ENCODE results near the gene BRME1. TPM values are rescaled to one million over a fixed set of nuclear protein-coding genes. Genes with fewer than 3 reads are reported as not detected.

The BRME1 gene
- total RNA-seq, 1 experiment from 2014 or later: 17.4 TPM

DNA sequence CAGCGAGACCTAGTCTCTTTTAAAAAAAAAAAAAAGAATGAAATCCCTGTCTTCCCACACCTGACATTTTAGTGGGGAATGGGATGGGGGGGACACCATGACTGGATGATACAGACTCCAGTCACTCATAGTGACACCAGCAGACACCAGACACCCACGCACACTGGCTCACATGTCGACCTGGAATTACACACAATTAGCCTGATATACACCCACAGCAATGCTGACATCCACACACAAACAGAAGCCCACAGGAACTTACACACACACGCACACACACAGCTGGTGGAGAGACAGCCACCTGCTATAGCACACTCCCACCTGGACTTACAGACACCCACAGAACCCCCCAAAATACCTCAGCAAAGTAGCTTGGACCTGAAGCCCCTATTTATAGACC lies 37.3 kb downstream of the BRME1 start:
- no peak for DNase-seq
- Mint-ChIP-seq H3K4me1 (ENCODE audit: low read depth, unreplicated experiment) (peaks cover 7% of the 10 kb centered on the region), H3K36me3 (ENCODE audit: insufficient read depth, unreplicated experiment) (no peaks in the 10 kb centered on the region), H3K4me3 (ENCODE audit: unreplicated experiment) (no peak overlapping the region), H3K9me3 (ENCODE audit: unreplicated experiment) (no peaks in the 10 kb centered on the region), H3K27ac (ENCODE audit: unreplicated experiment) (no peak overlapping the region), H3K27me3 (ENCODE audit: insufficient read depth, unreplicated experiment) (peaks cover 6% of the 10 kb centered on the region)
- Histone ChIP-seq H3K4me3 (ENCODE audit: low read depth, low read length) (no peak overlapping the region), H3K27me3 (replicated peaks; ENCODE audit: control insufficient read depth, insufficient read depth, low read length) (no peaks in the 10 kb centered on the region), H3K4me1 (0 out of 2 replicates have a peak, but pooled peaks cover 7% of the 10 kb centered on the region), H3K36me3 (ENCODE audit: control insufficient read depth, insufficient read depth, low read length) (no peaks in the 10 kb centered on the region), H3K9me3 (no peaks in the 10 kb centered on the region)
- ChIA-PET CTCF (interaction anchor here (0.6 kb wide), 1 partner anchor 14 kb away, joined by 4 read pairs; no protein-coding TSS in a partner anchor), POLR2A (no interaction called here)
- intact Hi-C loops (cut with micrococcal nuclease; ENCODE audit: unreplicated experiment): no loop called here
- TF ChIP-seq, protein P1, sequence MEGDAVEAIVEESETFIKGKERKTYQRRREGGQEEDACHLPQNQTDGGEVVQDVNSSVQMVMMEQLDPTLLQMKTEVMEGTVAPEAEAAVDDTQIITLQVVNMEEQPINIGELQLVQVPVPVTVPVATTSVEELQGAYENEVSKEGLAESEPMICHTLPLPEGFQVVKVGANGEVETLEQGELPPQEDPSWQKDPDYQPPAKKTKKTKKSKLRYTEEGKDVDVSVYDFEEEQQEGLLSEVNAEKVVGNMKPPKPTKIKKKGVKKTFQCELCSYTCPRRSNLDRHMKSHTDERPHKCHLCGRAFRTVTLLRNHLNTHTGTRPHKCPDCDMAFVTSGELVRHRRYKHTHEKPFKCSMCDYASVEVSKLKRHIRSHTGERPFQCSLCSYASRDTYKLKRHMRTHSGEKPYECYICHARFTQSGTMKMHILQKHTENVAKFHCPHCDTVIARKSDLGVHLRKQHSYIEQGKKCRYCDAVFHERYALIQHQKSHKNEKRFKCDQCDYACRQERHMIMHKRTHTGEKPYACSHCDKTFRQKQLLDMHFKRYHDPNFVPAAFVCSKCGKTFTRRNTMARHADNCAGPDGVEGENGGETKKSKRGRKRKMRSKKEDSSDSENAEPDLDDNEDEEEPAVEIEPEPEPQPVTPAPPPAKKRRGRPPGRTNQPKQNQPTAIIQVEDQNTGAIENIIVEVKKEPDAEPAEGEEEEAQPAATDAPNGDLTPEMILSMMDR (IDR thresholded peaks at IDR 0.05; ENCODE audit: insufficient read depth in 1 of 2, low read depth in 1 of 2, low read length in 1 of 2, severe bottlenecking in 1 of 2, unreplicated experiment in 1 of 2): no peak
- BruUV-seq (replicated peaks): no TSS peak

DNA sequence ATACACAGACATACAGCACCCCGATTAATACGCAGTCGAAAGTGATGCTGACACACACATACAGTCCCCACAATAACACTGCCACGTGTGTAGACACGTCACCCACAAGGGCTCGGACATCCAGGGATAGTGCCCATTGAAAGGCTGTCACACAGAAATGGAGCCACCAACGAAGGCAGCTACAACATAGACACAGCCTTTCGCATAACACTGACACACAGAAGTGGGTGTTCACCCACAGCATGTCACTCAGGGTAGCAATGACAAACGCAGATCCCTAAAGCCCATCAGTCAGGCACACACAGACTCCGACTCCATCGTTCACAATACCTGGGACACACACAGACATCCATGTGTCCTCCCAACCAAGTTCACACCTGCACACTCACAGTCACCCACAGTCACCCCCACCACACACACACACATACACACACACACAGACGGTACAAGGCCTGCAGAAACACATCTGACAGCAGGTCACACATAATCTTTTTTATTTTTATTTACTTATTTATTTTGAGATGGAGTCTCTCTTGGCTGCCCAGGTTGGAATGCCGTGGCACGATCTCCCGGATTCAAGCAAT lies 39.4 kb downstream of the BRME1 start:
- no peak for DNase-seq
- peaks cover 6% of the 10 kb centered on the region for H3K27me3 Mint-ChIP-seq (ENCODE audit: insufficient read depth, unreplicated experiment)
- no peaks in the 10 kb centered on the region for H3K9me3 ChIP-seq
- BruUV-seq (replicated peaks): no TSS peak
- intact Hi-C loops (cut with micrococcal nuclease; ENCODE audit: unreplicated experiment): no loop called here
- TF ChIP-seq, protein P1 (IDR thresholded peaks at IDR 0.05; ENCODE audit: insufficient read depth in 1 of 2, low read depth in 1 of 2, low read length in 1 of 2, severe bottlenecking in 1 of 2, unreplicated experiment in 1 of 2): no peak
- CTCF ChIA-PET: interaction anchor here (0.7 kb wide), 1 partner anchor 82 kb away, joined by 3 read pairs; no protein-coding TSS in a partner anchor
- H3K36me3 Mint-ChIP-seq (ENCODE audit: insufficient read depth, unreplicated experiment): peaks cover 7% of the 10 kb centered on the region
- H3K36me3 ChIP-seq (ENCODE audit: control insufficient read depth, insufficient read depth, low read length): no peaks in the 10 kb centered on the region
- H3K27me3 ChIP-seq (replicated peaks; ENCODE audit: control insufficient read depth, insufficient read depth, low read length): no peaks in the 10 kb centered on the region
- no peak overlapping the region for H3K27ac Mint-ChIP-seq (ENCODE audit: unreplicated experiment)
- peak overlapping the region; percentile 60 for H3K4me3 ChIP-seq (ENCODE audit: low read depth, low read length)
- peak overlapping the region; percentile 78 for H3K4me3 Mint-ChIP-seq (ENCODE audit: unreplicated experiment)
- no peaks in the 10 kb centered on the region for H3K9me3 Mint-ChIP-seq (ENCODE audit: unreplicated experiment)
- POLR2A ChIA-PET: interaction anchor here (0.7 kb wide), 1 partner anchor 158 kb away, joined by 3 read pairs; no protein-coding TSS in a partner anchor
- peaks cover 14% of the 10 kb centered on the region for H3K4me1 Mint-ChIP-seq (ENCODE audit: low read depth, unreplicated experiment)
- H3K4me1 ChIP-seq: peaks cover 12% of the 10 kb centered on the region

DNA sequence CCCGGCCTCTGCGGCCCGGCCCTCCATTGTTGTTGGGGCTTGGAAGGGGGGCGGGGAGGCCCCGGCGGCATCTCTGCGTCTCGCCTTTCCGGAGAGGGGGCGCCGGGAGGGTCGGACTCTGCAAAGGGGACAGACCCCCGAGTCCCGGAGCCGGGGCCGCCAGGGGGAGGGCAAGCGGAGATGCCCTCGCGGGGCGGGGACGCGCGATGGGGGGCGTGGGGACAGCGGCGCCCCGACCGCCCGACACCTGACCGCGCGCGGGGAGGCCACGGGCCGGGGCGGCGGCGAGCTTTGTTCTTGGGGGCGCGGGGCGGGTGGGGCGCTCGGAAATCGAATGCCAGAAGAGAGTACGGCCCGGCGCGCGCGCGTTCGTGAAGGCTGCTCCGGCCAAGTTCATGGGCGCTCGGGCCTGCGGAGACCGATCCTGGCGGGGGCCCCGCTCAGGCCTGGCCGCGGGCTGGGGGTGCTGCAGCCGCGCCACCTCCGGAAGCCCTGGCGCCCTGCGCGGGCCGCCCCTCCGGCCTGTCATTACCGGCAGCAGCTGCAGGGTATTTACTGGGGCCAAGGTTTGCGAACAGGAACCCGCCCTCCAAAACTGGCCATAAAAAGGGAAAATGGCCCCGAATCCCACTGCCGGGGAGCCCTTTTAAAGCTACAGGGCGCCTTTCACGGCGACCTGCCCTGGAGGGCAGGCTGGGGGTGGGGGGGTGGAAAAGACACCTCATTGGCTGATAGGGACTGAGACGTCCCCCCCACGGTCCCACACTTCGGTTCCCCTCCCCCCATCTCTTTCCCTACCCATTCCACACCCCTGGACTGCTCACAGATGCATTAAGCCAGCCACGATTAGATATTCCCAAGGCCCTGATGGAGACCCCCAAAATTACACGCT lies 40.1 kb downstream of the BRME1 start:
- H3K9me3 Mint-ChIP-seq (ENCODE audit: unreplicated experiment): no peaks in the 10 kb centered on the region
- no peak overlapping the region for H3K27ac Mint-ChIP-seq (ENCODE audit: unreplicated experiment)
- DNase-seq: no peak
- TF ChIP-seq, protein P1 (IDR thresholded peaks at IDR 0.05; ENCODE audit: insufficient read depth in 1 of 2, low read depth in 1 of 2, low read length in 1 of 2, severe bottlenecking in 1 of 2, unreplicated experiment in 1 of 2): no peak
- Histone ChIP-seq H3K9me3 (no peaks in the 10 kb centered on the region), H3K36me3 (ENCODE audit: control insufficient read depth, insufficient read depth, low read length) (no peaks in the 10 kb centered on the region), H3K4me3 (ENCODE audit: low read depth, low read length) (peak overlapping the region; percentile 60), H3K4me1 (peaks cover 13% of the 10 kb centered on the region), H3K27me3 (replicated peaks; ENCODE audit: control insufficient read depth, insufficient read depth, low read length) (no peaks in the 10 kb centered on the region)
- BruUV-seq (replicated peaks): no TSS peak
- ChIA-PET CTCF (interaction anchor here (0.6 to 0.7 kb wide), 3 partner anchors 13 to 607 kb away, joined by 3 to 4 read pairs (median 3); no protein-coding TSS in a partner anchor), POLR2A (interaction anchor here (0.6 to 0.7 kb wide), 3 partner anchors 53 to 159 kb away, joined by 3 to 8 read pairs (median 3); no protein-coding TSS in a partner anchor)
- peaks cover 15% of the 10 kb centered on the region for H3K4me1 Mint-ChIP-seq (ENCODE audit: low read depth, unreplicated experiment)
- H3K27me3 Mint-ChIP-seq (ENCODE audit: insufficient read depth, unreplicated experiment): peaks cover 6% of the 10 kb centered on the region
- intact Hi-C loops (cut with micrococcal nuclease; ENCODE audit: unreplicated experiment): no loop called here
- H3K36me3 Mint-ChIP-seq (ENCODE audit: insufficient read depth, unreplicated experiment): peaks cover 8% of the 10 kb centered on the region
- H3K4me3 Mint-ChIP-seq (ENCODE audit: unreplicated experiment): peak overlapping the region; percentile 78
